Liver (tissue), 3 donors: ENCODE results near the gene ZFP36L1.

Source experiments
- EGR1 ChIP-seq, 2 donors: IDR thresholded peaks; 2 replicates each; pipeline ENCODE4 v1.6.1; 2016 to 2018; ENCODE audit warnings: antibody characterized with exemption in 2 of 2, low read depth in 2 of 2
- GABPA ChIP-seq, 2 donors: IDR thresholded peaks in 1 of 2; conservative IDR thresholded peaks in 1 of 2; 2 replicates each; pipeline ENCODE4 v1.6.1; 2016; ENCODE audit warnings: antibody characterized with exemption in 2 of 2, mild to moderate bottlenecking in 1 of 2, moderate library complexity in 1 of 2
- HNF4G ChIP-seq: IDR thresholded peaks from 2 replicates; pipeline ENCODE4 v1.6.1; 2016; ENCODE audit warnings: antibody characterized with exemption
- JUND ChIP-seq, 2 donors: IDR thresholded peaks; 2 replicates each; pipeline ENCODE4 v1.6.1; 2016; ENCODE audit warnings: antibody characterized with exemption in 2 of 2
- RAD21 ChIP-seq, 2 donors: IDR thresholded peaks; 2 replicates each; pipeline ENCODE4 v1.6.1; 2016; ENCODE audit warnings: antibody characterized with exemption in 2 of 2, mild to moderate bottlenecking in 2 of 2
- TAF1 ChIP-seq: conservative IDR thresholded peaks from 2 replicates; pipeline ENCODE4 v1.6.1; 2016; ENCODE audit warnings: antibody characterized with exemption, mild to moderate bottlenecking
- TF ChIP-seq, protein P1 (sequence below): fragments of 150-350 bp; IDR thresholded peaks from 2 replicates; pipeline ENCODE4 v1.5.1; 2017; ENCODE audit warnings: improper control_type of control experiment, low read depth, low read length; ENCODE audit not compliant: missing input control
- TF ChIP-seq, protein P2 (sequence below): IDR thresholded peaks from 2 replicates; pipeline ENCODE4 v1.6.1; 2016; ENCODE audit warnings: antibody characterized with exemption
- TF ChIP-seq, protein P3 (sequence below): IDR thresholded peaks from 2 replicates; pipeline ENCODE4 v1.6.1; 2016; ENCODE audit warnings: antibody characterized with exemption, mild to moderate bottlenecking
- TF ChIP-seq, protein P4 (sequence below): IDR thresholded peaks from 2 replicates; pipeline ENCODE4 v1.6.1; 2016; ENCODE audit warnings: antibody characterized with exemption
- donor health status: healthy.
- donor health status: healthy.

DNA sequence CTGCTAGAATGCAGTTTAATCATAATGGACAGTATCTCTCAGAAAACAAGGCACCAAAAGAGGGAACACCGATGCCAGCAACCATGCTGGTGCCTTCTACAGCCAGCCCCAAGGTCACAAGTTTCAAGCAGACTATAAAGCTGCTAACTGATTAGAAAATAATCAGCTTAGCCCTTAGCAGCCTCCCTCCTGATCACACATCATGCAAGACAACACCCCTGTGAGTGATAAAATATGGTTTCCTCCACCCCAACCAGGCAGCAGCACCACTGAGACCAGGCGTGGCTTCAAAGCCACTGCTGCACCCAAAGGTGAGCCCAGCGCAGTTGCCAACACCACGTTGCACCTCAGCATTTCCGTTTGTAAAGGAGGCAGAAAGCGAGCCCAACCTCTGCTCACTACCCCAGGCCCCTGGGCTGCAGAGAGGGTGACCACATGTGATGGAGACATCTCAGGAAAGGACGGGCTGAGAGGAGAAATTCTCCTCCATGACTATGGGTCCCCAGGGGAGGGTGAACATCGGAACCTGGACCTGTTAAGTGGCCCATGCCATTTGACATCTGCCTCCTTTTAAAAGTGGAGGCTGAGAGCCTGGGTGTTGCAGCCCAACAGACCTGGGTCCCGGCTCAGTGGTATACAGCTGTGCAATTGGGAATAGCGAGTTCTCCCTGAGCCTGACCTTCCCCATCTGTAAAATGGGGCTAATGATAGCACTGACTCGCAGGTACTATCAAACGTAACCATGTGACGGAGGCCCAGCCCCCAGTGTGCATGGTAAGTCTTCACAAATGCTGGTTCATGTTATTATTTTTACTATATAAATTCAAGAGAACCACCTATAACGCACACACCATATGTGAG is 11.5 kb downstream of the ZFP36L1 start:
- TF ChIP-seq, protein P1, sequence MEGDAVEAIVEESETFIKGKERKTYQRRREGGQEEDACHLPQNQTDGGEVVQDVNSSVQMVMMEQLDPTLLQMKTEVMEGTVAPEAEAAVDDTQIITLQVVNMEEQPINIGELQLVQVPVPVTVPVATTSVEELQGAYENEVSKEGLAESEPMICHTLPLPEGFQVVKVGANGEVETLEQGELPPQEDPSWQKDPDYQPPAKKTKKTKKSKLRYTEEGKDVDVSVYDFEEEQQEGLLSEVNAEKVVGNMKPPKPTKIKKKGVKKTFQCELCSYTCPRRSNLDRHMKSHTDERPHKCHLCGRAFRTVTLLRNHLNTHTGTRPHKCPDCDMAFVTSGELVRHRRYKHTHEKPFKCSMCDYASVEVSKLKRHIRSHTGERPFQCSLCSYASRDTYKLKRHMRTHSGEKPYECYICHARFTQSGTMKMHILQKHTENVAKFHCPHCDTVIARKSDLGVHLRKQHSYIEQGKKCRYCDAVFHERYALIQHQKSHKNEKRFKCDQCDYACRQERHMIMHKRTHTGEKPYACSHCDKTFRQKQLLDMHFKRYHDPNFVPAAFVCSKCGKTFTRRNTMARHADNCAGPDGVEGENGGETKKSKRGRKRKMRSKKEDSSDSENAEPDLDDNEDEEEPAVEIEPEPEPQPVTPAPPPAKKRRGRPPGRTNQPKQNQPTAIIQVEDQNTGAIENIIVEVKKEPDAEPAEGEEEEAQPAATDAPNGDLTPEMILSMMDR: no peak
- TF ChIP-seq, protein P2, sequence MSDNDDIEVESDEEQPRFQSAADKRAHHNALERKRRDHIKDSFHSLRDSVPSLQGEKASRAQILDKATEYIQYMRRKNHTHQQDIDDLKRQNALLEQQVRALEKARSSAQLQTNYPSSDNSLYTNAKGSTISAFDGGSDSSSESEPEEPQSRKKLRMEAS: no peak
- TF ChIP-seq TAF1 (no peak), JUND (IDR thresholded peaks at IDR 0.05) (no peak), GABPA (IDR thresholded peaks at IDR 0.05 in 1 of 2, conservative IDR thresholded peaks at IDR 0.05 in 1 of 2) (no peak), EGR1 (IDR thresholded peaks at IDR 0.05; ENCODE audit: low read depth in 2 of 2) (no peak), RAD21 (IDR thresholded peaks at IDR 0.05) (no peak), HNF4G (no peak)
- TF ChIP-seq, protein P3, sequence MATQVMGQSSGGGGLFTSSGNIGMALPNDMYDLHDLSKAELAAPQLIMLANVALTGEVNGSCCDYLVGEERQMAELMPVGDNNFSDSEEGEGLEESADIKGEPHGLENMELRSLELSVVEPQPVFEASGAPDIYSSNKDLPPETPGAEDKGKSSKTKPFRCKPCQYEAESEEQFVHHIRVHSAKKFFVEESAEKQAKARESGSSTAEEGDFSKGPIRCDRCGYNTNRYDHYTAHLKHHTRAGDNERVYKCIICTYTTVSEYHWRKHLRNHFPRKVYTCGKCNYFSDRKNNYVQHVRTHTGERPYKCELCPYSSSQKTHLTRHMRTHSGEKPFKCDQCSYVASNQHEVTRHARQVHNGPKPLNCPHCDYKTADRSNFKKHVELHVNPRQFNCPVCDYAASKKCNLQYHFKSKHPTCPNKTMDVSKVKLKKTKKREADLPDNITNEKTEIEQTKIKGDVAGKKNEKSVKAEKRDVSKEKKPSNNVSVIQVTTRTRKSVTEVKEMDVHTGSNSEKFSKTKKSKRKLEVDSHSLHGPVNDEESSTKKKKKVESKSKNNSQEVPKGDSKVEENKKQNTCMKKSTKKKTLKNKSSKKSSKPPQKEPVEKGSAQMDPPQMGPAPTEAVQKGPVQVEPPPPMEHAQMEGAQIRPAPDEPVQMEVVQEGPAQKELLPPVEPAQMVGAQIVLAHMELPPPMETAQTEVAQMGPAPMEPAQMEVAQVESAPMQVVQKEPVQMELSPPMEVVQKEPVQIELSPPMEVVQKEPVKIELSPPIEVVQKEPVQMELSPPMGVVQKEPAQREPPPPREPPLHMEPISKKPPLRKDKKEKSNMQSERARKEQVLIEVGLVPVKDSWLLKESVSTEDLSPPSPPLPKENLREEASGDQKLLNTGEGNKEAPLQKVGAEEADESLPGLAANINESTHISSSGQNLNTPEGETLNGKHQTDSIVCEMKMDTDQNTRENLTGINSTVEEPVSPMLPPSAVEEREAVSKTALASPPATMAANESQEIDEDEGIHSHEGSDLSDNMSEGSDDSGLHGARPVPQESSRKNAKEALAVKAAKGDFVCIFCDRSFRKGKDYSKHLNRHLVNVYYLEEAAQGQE: no peak
- TF ChIP-seq, protein P4, sequence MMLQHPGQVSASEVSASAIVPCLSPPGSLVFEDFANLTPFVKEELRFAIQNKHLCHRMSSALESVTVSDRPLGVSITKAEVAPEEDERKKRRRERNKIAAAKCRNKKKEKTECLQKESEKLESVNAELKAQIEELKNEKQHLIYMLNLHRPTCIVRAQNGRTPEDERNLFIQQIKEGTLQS: no peak
